ENCODE data around the gene JAM3. TPM values are rescaled to one million over a fixed set of nuclear protein-coding genes. Genes with fewer than 3 reads are reported as not detected.

JAM3 gene
- total and polyA plus RNA-seq, 2 donors (not counting 3 experiments of a cell fraction or from before 2014, with no cell fraction given) = 78.8 to 137 TPM

GRCh38 chr11:134134167-134134566 is 65.3 kb downstream of the JAM3 start:
- H3K4me2 ChIP-seq (ENCODE audit: insufficient read depth, low read length) = no peak overlapping the region
- no peaks in the 10 kb centered on the region for H3K36me3 ChIP-seq (ENCODE audit: control insufficient read depth in 2 of 2, extremely low read depth in 1 of 2, insufficient read depth in 2 of 2, low read length in 2 of 2)
- no peaks in the 10 kb centered on the region for H4K20me1 ChIP-seq (replicated peaks; ENCODE audit: control insufficient read depth, extremely low read depth, insufficient read depth, low read length)
- H3K9me1 ChIP-seq (replicated peaks; ENCODE audit: control insufficient read depth, extremely low read depth, insufficient read depth, low read length) = no peaks in the 10 kb centered on the region
- peaks cover 7% of the 10 kb centered on the region for H3K4me1 ChIP-seq (ENCODE audit: control insufficient read depth, extremely low read depth, insufficient read depth, low read length)
- dilution Hi-C loops (cut with MboI; ENCODE audit: extremely low pct_ligation_motif_present, low sequenced_read_pairs) (no loop called here), intact Hi-C loops (cut with micrococcal nuclease) (no loop called here)
- H2AFZ ChIP-seq (ENCODE audit: low read depth, low read length) = no peak overlapping the region
- no TSS peak for BruUV-seq (replicated peaks)
- DNase-seq (ENCODE audit: low read depth, low spot score) (no peak), FAIRE-seq (no peak)
- POLR2A ChIA-PET = no interaction called here
- H3K27me3 ChIP-seq (ENCODE audit: control insufficient read depth in 2 of 2, insufficient read depth in 2 of 2, low read length in 2 of 2) = no peaks in the 10 kb centered on the region
- TF ChIP-seq MYC (IDR thresholded peaks at IDR 0.05; ENCODE audit: low read depth, low read length) = no peak
- TF ChIP-seq JUN (IDR thresholded peaks at IDR 0.05; ENCODE audit: borderline replicate concordance, insufficient read depth, insufficient read length, low read depth) = no peak
- TF ChIP-seq GATA2 (IDR thresholded peaks at IDR 0.05; ENCODE audit: insufficient read depth, insufficient read length, low read depth, low read length) = no peak
- no peak for TF ChIP-seq EZH2 (IDR thresholded peaks at IDR 0.05; ENCODE audit: borderline replicate concordance, low read depth, low read length, severe bottlenecking)
- no peak for TF ChIP-seq POLR2AphosphoS5 (IDR thresholded peaks at IDR 0.05; ENCODE audit: insufficient read depth, low read depth, low read length)
- no peak for TF ChIP-seq POLR2A (IDR thresholded peaks at IDR 0.05; ENCODE audit: low read depth, low read length)
- TF ChIP-seq MAX (IDR thresholded peaks at IDR 0.05; ENCODE audit: insufficient read depth, insufficient read length) = no peak
- no peak overlapping the region for H3K9ac ChIP-seq (replicated peaks; ENCODE audit: extremely low read depth, insufficient read depth, low read length)
- no peak overlapping the region for H3K27ac ChIP-seq (ENCODE audit: insufficient read depth, low read depth, low read length)
- H3K4me3 ChIP-seq (replicated peaks in 1 of 3; ENCODE audit: insufficient read depth in 1 of 3, low read depth in 1 of 3, low read length in 3 of 3) = no peak overlapping the region
- H3K9me3 ChIP-seq (replicated peaks; ENCODE audit: control insufficient read depth, insufficient read depth, low read length) = no peaks in the 10 kb centered on the region
- CTCF ChIA-PET = interaction anchor here (1.0 to 4.7 kb wide), 3 partner anchors 13 to 84 kb away, joined by 4 to 43 read pairs (median 5); no protein-coding TSS in a partner anchor
- peaks cover 5% of the 10 kb centered on the region for H3K79me2 ChIP-seq (ENCODE audit: control insufficient read depth, insufficient read depth, low read length)

GRCh38 chr11:134138376-134138775 is 69.5 kb downstream of the JAM3 start:
- H4K20me1 ChIP-seq (replicated peaks; ENCODE audit: control insufficient read depth, extremely low read depth, insufficient read depth, low read length) = no peaks in the 10 kb centered on the region
- H3K27ac ChIP-seq (ENCODE audit: insufficient read depth, low read depth, low read length) = no peak overlapping the region
- no peaks in the 10 kb centered on the region for H3K9me1 ChIP-seq (replicated peaks; ENCODE audit: control insufficient read depth, extremely low read depth, insufficient read depth, low read length)
- ChIA-PET CTCF (interaction anchor here (1.0 to 5.3 kb wide), 5 partner anchors 13 to 210 kb away, joined by 4 to 80 read pairs (median 5); no protein-coding TSS in a partner anchor), POLR2A (no interaction called here)
- intact Hi-C loops (cut with micrococcal nuclease) = no loop called here
- BruUV-seq (replicated peaks) = no TSS peak
- dilution Hi-C loops (cut with MboI; ENCODE audit: extremely low pct_ligation_motif_present, low sequenced_read_pairs) = no loop called here
- FAIRE-seq (no peak), DNase-seq (ENCODE audit: low read depth, low spot score) (no peak)
- TF ChIP-seq MAX (IDR thresholded peaks at IDR 0.05; ENCODE audit: insufficient read depth, insufficient read length) (no peak), EZH2 (IDR thresholded peaks at IDR 0.05; ENCODE audit: borderline replicate concordance, low read depth, low read length, severe bottlenecking) (no peak), MYC (IDR thresholded peaks at IDR 0.05; ENCODE audit: low read depth, low read length) (no peak), GATA2 (IDR thresholded peaks at IDR 0.05; ENCODE audit: insufficient read depth, insufficient read length, low read depth, low read length) (no peak), JUN (IDR thresholded peaks at IDR 0.05; ENCODE audit: borderline replicate concordance, insufficient read depth, insufficient read length, low read depth) (no peak), FOS (IDR thresholded peaks at IDR 0.05; ENCODE audit: borderline replicate concordance, insufficient read depth, low read length) (no peak), POLR2AphosphoS5 (IDR thresholded peaks at IDR 0.05; ENCODE audit: insufficient read depth, low read depth, low read length) (no peak), POLR2A (IDR thresholded peaks at IDR 0.05; ENCODE audit: low read depth, low read length) (no peak), CTCF (IDR thresholded peaks at IDR 0.05; ENCODE audit: extremely low read depth in 1 of 2, insufficient read depth in 1 of 2, low read depth in 1 of 2, low read length in 2 of 2) (no peak)
- no peak overlapping the region for H2AFZ ChIP-seq (ENCODE audit: low read depth, low read length)
- peaks cover 6 to 8% of the 10 kb centered on the region in 2 experiments for H3K36me3 ChIP-seq (ENCODE audit: control insufficient read depth in 2 of 2, extremely low read depth in 1 of 2, insufficient read depth in 2 of 2, low read length in 2 of 2)
- H3K4me1 ChIP-seq (ENCODE audit: control insufficient read depth, extremely low read depth, insufficient read depth, low read length) = no peaks in the 10 kb centered on the region
- no peak overlapping the region for H3K4me2 ChIP-seq (ENCODE audit: insufficient read depth, low read length)
- H3K79me2 ChIP-seq (ENCODE audit: control insufficient read depth, insufficient read depth, low read length) = peaks cover 5% of the 10 kb centered on the region
- no peaks in the 10 kb centered on the region for H3K9me3 ChIP-seq (replicated peaks; ENCODE audit: control insufficient read depth, insufficient read depth, low read length)
- H3K27me3 ChIP-seq (ENCODE audit: control insufficient read depth in 2 of 2, insufficient read depth in 2 of 2, low read length in 2 of 2) = no peaks in the 10 kb centered on the region
- H3K4me3 ChIP-seq (replicated peaks in 1 of 3; ENCODE audit: insufficient read depth in 1 of 3, low read depth in 1 of 3, low read length in 3 of 3) = no peak overlapping the region
- H3K9ac ChIP-seq (replicated peaks; ENCODE audit: extremely low read depth, insufficient read depth, low read length) = no peak overlapping the region
